Measurements from ENCODE around the gene STX2.

DNA sequence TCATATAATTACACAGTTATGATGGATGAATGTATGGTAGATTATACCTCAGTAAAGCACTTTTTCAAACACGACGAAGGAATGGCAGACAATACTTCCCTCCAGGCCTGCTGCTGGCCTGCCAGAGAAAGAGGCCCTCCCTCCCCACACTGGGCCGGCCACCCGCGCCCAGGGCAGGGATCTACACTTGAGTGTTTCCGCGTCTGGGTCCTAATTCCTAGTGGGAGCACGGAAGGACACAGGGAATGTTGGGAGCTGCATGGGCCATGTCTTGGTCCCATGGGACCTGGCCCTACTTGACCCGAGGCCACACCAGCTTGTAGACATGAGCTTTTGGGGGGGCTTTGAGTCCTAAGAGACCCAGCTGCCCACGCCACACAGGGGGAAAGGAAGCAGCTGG, 52.0 kb downstream of the STX2 start:
- TF ChIP-seq, protein P1, sequence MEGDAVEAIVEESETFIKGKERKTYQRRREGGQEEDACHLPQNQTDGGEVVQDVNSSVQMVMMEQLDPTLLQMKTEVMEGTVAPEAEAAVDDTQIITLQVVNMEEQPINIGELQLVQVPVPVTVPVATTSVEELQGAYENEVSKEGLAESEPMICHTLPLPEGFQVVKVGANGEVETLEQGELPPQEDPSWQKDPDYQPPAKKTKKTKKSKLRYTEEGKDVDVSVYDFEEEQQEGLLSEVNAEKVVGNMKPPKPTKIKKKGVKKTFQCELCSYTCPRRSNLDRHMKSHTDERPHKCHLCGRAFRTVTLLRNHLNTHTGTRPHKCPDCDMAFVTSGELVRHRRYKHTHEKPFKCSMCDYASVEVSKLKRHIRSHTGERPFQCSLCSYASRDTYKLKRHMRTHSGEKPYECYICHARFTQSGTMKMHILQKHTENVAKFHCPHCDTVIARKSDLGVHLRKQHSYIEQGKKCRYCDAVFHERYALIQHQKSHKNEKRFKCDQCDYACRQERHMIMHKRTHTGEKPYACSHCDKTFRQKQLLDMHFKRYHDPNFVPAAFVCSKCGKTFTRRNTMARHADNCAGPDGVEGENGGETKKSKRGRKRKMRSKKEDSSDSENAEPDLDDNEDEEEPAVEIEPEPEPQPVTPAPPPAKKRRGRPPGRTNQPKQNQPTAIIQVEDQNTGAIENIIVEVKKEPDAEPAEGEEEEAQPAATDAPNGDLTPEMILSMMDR (conservative IDR thresholded peaks at IDR 0.05; ENCODE audit: low read depth, low read length) = no peak
- TF ChIP-seq EZH2 (IDR thresholded peaks at IDR 0.05; ENCODE audit: borderline replicate concordance, low read depth, low read length, poor library complexity, severe bottlenecking) = no peak

All from A673 (cell line).